IPS-18a (cell line): ENCODE data around the gene REEP6.

Experiments
- H3K27ac ChIP-seq: one replicate; pipeline ENCODE4 v1.5.1; 2013; ENCODE audit warnings: low read length
- H3K27me3 ChIP-seq: one replicate; pipeline ENCODE4 v1.6.1; 2013; ENCODE audit warnings: mild to moderate bottlenecking, low read length; ENCODE audit not compliant: control insufficient read depth, insufficient read depth
- H3K36me3 ChIP-seq: one replicate; pipeline ENCODE4 v1.6.1; 2013; ENCODE audit warnings: low read depth, low read length; ENCODE audit not compliant: control insufficient read depth
- H3K4me1 ChIP-seq: one replicate; pipeline ENCODE4 v1.6.1; 2013; ENCODE audit warnings: low read depth, low read length; ENCODE audit not compliant: control insufficient read depth
- H3K4me3 ChIP-seq: one replicate; pipeline ENCODE4 v1.5.1; 2013; ENCODE audit warnings: low read length
- H3K9ac ChIP-seq: one replicate; pipeline ENCODE4 v1.6.1; 2013; ENCODE audit warnings: mild to moderate bottlenecking, low read length, moderate library complexity
- H3K9me3 ChIP-seq: one replicate; pipeline ENCODE4 v1.6.1; 2013; ENCODE audit warnings: low read depth, low read length; ENCODE audit not compliant: control insufficient read depth

Gene REEP6

DNA sequence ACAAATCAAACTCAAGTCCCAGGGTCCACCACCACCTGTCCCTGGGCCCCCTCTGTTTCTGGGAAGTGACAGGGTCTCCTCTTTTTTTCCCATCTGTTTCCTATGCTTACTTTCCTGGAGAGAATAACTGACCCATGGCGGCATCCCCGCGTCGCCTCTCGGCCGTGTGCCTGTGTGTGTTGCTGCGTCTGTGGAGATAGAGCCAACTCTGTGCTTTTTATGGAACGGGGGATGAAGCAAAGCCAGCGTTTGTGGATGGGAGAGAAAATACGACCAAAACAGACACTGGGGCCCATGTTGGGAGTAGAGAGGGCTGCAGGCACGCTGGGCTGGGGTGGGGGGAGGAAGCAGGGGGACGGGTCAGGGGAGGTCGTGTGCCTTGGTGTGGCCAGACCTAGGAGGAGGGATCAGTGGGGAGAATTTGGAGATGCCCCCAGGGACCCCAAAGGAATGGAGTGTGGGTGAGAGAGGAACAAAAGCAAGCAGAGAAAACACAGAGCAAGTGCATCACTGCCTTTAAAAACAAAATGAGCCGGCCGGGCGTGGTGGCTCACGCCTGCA is 49.5 kb downstream of the REEP6 start:
- Histone ChIP-seq H3K27ac (no peak overlapping the region), H3K36me3 (no peaks in the 10 kb centered on the region), H3K4me3 (no peak overlapping the region), H3K9ac (no peak overlapping the region), H3K4me1 (no peaks in the 10 kb centered on the region), H3K27me3 (peaks cover 1% of the 10 kb centered on the region), H3K9me3 (no peaks in the 10 kb centered on the region)
